Stomach (tissue), 9 donors: Measurements from ENCODE around the gene TENM3. TPM values are rescaled to one million over a fixed set of nuclear protein-coding genes. Genes with fewer than 3 reads are reported as not detected.
A peak's percentile ranks its signal among the peaks of the same experiment; 100 is the strongest.

Experiments used
- DNase-seq, 2 donors: peaks; one replicate each; pipeline versions ENCODE4 v3.0.0 to v3.0.0-alpha.2; 2013 to 2019
- H3K27ac ChIP-seq, 5 donors: fragments of 200-600 bp in 4 of 5; sonication (generic) in 4 of 5; one replicate each; pipeline ENCODE4 v1.5.1; 2013 to 2019; ENCODE audit warnings: mild to moderate bottlenecking in 1 of 5, moderate library complexity in 1 of 5
- H3K27me3 ChIP-seq, 3 donors: fragments of 200-600 bp; sonication (generic); one replicate each; pipeline ENCODE4 v1.5.1; 2017 to 2019; ENCODE audit warnings: mixed run types in 1 of 3
- H3K36me3 ChIP-seq, 4 donors: fragments of 200-600 bp; sonication (generic); 1 replicate in 3 of 4; 2 replicates in 1 of 4; pipeline ENCODE4 v1.5.1; 2016 to 2019
- H3K4me1 ChIP-seq, 4 donors: fragments of 200-600 bp; sonication (generic); one replicate each; pipeline ENCODE4 v1.5.1; 2016 to 2019
- H3K4me3 ChIP-seq, 4 donors: fragments of 200-600 bp; sonication (generic) in 3 of 4; one replicate each; pipeline ENCODE4 v1.5.1; 2016 to 2019; ENCODE audit warnings: mild to moderate bottlenecking in 1 of 4
- H3K9me3 ChIP-seq, 4 donors: fragments of 200-600 bp; sonication (generic); one replicate each; pipeline ENCODE4 v1.5.1; 2016 to 2019
- EP300 ChIP-seq: sonication (generic); formaldehyde crosslinking; IDR thresholded peaks from one replicate; pipeline ENCODE4 v1.6.1; 2017; ENCODE audit warnings: antibody characterized with exemption
- POLR2A ChIP-seq, 4 donors: fragments of 450-650 bp; IDR thresholded peaks; one replicate each; pipeline ENCODE4 v1.6.1; 2016; ENCODE audit warnings: antibody characterized with exemption in 4 of 4, control low read depth in 2 of 4, mild to moderate bottlenecking in 1 of 4, moderate library complexity in 1 of 4
- POLR2AphosphoS5 ChIP-seq, 3 donors: sonication (generic); formaldehyde crosslinking; IDR thresholded peaks; one replicate each; pipeline ENCODE4 v1.6.1; 2016; ENCODE audit warnings: antibody characterized with exemption in 3 of 3
- WGBS, 5 donors: extraction: QIAGEN DNeasy Blood & Tissue Kit in 3 of 5; methylation state at CpG; one replicate each; pipeline versions ENCODE4 v1.1.5 to v1.1.7; 2013 to 2018; 5-methylcytosine and 5-hydroxymethylcytosine counted together
- intact Hi-C: fragments of 100-400 bp; cut with DNase I; formaldehyde crosslinking; loops from one replicate; pipeline ENCODE4 v1.15.1; 2023; ENCODE audit warnings: low total_unique reads
- polyA plus RNA-seq, 3 donors: library from polyadenylated mRNA; stranded (reverse); fragments of 200-250 nt; gene quantifications; one replicate each; pipeline ENCODE4 v1.2.3, GENCODE V29; 2013
- total RNA-seq, 5 donors: library from RNA; depleted of rRNA; stranded (reverse); fragments of >200 nt; gene quantifications; one replicate each; pipeline versions ENCODE4 v1.1.0 to v1.2.3, GENCODE V29; 2014 to 2016
- TF ChIP-seq, protein P1 (sequence below), 7 experiments: fragments of 450-650 bp in 4 of 7; fragments of 200-600 bp in 3 of 7; sonication (generic) in 3 of 7; IDR thresholded peaks; one replicate each; pipeline ENCODE4 v1.5.1; 2016 to 2019; ENCODE audit warnings: antibody characterized with exemption in 7 of 7, control low read depth in 2 of 7, mild to moderate bottlenecking in 1 of 7
- donor health status: healthy with polysubstance abuse.
- donor health status: Bipolar disorder and iron deficiency.
- donor health status: healthy.

The TENM3 gene
- total and polyA plus RNA-seq, 8 donors, result under 0.01 to 8.3 (median 0.44) TPM

DNA sequence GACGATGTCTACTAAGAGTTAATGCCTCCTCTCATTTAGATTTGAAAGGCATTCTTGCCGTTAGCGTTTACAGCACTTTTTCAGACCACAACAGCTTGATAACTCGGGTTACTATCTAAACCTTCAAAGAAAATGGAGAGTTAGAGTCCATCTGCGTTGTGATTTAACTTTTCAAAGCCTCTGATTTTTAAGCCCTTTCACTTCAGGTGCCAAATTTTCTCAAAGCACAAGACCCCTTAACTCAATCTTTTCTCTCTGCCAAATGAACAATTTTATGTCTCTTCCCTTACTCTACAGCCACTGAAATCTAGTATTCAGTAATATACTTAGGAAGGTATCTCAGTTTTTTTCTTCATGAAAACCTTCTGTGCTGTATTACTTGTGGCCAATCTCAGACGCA is 310.5 kb downstream of the TENM3 start:
- H3K27ac ChIP-seq, result no peak overlapping the region
- H3K4me3 ChIP-seq, result peak overlapping the region in 3 of 4 donors; percentile 1 to 18 (median 9)
- no peak for DNase-seq
- intact Hi-C loops, result no loop called here
- no peaks in the 10 kb centered on the region for H3K27me3 ChIP-seq
- TF ChIP-seq EP300, result no peak
- TF ChIP-seq POLR2A (IDR thresholded peaks at IDR 0.05), result no peak
- TF ChIP-seq, protein P1, sequence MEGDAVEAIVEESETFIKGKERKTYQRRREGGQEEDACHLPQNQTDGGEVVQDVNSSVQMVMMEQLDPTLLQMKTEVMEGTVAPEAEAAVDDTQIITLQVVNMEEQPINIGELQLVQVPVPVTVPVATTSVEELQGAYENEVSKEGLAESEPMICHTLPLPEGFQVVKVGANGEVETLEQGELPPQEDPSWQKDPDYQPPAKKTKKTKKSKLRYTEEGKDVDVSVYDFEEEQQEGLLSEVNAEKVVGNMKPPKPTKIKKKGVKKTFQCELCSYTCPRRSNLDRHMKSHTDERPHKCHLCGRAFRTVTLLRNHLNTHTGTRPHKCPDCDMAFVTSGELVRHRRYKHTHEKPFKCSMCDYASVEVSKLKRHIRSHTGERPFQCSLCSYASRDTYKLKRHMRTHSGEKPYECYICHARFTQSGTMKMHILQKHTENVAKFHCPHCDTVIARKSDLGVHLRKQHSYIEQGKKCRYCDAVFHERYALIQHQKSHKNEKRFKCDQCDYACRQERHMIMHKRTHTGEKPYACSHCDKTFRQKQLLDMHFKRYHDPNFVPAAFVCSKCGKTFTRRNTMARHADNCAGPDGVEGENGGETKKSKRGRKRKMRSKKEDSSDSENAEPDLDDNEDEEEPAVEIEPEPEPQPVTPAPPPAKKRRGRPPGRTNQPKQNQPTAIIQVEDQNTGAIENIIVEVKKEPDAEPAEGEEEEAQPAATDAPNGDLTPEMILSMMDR (IDR thresholded peaks at IDR 0.05), result no peak
- TF ChIP-seq POLR2AphosphoS5 (IDR thresholded peaks at IDR 0.05), result no peak
- peaks cover 0 to 8% (median 2%) of the 10 kb centered on the region in 4 donors for H3K4me1 ChIP-seq
- 21 to 31% (median 28%) methylated on average over 6 of the region's 6 CpGs for WGBS, 5 donors
- H3K36me3 ChIP-seq, result no peaks in the 10 kb centered on the region
- no peaks in the 10 kb centered on the region for H3K9me3 ChIP-seq

DNA sequence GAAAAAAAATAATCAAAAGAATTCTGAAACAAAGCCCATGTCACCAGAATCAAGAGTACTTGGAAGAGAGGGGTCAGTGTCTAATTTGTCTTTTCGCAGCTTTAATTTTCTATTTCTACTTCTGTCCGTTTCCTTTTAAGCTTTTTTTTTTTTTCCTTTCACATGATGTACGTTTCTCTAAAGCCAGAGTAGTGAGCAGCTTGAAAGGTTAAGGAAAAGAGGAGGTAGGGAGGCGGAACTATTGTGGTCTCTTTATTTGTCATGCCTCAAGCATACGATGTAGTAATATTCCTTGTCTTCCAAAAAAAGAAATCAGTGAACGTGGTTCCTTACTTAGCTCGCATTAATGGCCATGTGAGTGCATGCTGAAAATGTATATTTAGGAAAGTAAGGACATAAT is 311.5 kb downstream of the TENM3 start:
- Histone ChIP-seq H3K4me1 (peaks cover 0 to 8% (median 2%) of the 10 kb centered on the region in 4 donors), H3K9me3 (no peaks in the 10 kb centered on the region), H3K36me3 (no peaks in the 10 kb centered on the region), H3K27me3 (no peaks in the 10 kb centered on the region), H3K4me3 (peak overlapping the region in 1 of 4 donors; percentile 6), H3K27ac (no peak overlapping the region)
- intact Hi-C loops, result no loop called here
- 59 to 68% (median 61%) methylated on average over 7 of the region's 7 CpGs for WGBS, 5 donors
- TF ChIP-seq POLR2A (IDR thresholded peaks at IDR 0.05), result no peak
- no peak for DNase-seq

DNA sequence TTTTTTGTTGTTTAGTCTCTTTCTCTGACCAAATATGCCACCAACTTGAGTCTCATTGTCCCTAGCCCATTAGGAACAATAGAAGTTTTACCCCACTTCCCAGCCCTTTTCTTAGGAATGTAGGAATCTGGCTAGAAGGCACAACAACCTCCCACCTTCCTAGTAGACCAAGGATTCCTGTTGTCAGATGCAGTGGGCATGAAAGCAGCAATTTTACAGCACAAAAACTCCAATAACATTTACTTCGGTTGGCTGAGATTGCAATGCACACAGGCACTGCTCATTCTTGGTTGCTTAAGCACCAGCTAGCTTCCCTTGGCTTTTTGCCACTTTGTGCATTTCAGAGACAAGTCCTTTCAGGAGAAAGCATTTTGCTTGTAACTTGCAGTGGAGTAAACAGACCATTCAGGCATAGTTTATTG is 312.8 kb downstream of the TENM3 start:
- no peak overlapping the region for H3K27ac ChIP-seq
- no peaks in the 10 kb centered on the region for H3K36me3 ChIP-seq
- H3K27me3 ChIP-seq, result no peaks in the 10 kb centered on the region
- intact Hi-C loops, result no loop called here
- peak in 1 of 2 donors; percentile 74 for DNase-seq
- H3K4me3 ChIP-seq, result no peak overlapping the region
- no peaks in the 10 kb centered on the region for H3K9me3 ChIP-seq
- whole genome bisulfite sequencing, 5 donors, result 38 to 85% (median 53%) methylated on average over 1 of the region's 1 CpG
- peaks cover 0 to 8% (median 2%) of the 10 kb centered on the region in 4 donors for H3K4me1 ChIP-seq
- TF ChIP-seq, protein P1 (IDR thresholded peaks at IDR 0.05), result no peak
- TF ChIP-seq EP300 (no peak), POLR2AphosphoS5 (IDR thresholded peaks at IDR 0.05) (no peak), POLR2A (IDR thresholded peaks at IDR 0.05) (no peak)

DNA sequence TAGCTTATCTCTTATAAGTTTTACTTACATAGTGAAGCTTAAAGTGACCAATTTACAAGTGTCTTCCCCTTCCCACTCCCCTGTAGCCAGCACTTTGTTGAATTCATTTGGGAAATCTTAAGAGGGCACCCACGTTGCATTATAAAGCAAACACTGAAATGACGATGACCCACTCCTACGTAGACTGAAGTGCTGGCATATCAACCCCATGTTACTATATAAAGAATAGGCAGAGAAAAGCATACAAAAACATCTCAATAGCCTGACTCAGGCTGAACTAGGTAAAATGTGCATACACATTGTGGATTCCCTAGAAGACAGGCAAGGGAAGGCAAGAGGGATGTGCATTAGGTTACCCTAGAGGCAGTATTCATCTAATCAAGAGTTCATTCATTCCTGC is 313.4 kb downstream of the TENM3 start:
- DNase-seq, result peak in 1 of 2 donors; percentile 15
- Histone ChIP-seq H3K36me3 (no peaks in the 10 kb centered on the region), H3K27me3 (no peaks in the 10 kb centered on the region), H3K4me1 (peaks cover 0 to 8% (median 2%) of the 10 kb centered on the region in 4 donors), H3K4me3 (no peak overlapping the region), H3K9me3 (no peaks in the 10 kb centered on the region), H3K27ac (no peak overlapping the region)
- intact Hi-C loops, result no loop called here
- 34 to 59% (median 49%) methylated on average over 3 of the region's 3 CpGs for WGBS, 5 donors
- TF ChIP-seq EP300 (no peak), POLR2A (IDR thresholded peaks at IDR 0.05) (no peak), POLR2AphosphoS5 (IDR thresholded peaks at IDR 0.05) (no peak)
- TF ChIP-seq, protein P1 (IDR thresholded peaks at IDR 0.05), result no peak

DNA sequence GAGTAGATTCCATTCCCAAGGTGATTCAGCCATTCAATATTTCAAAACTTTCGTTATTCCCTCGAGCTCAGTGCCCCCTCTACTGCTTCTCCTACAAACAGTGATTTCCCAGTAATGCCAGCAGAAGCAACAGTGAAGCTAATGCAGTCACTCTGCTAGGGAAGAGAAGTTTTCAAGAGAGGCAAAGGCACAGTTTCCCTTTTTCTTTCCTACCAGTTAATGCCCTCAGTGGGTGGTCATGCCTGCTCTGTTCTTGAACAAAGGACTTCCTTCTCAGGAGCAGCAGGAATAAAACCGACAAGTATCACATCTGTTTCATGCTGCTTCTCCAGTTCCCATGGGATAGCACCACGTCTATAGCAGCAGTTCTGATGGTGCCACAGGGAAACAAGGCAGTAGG is 317.2 kb downstream of the TENM3 start:
- no peak overlapping the region for H3K4me3 ChIP-seq
- H3K9me3 ChIP-seq, result no peaks in the 10 kb centered on the region
- H3K36me3 ChIP-seq, result no peaks in the 10 kb centered on the region
- intact Hi-C loops, result no loop called here
- 29 to 59% (median 47%) methylated on average over 4 of the region's 4 CpGs for WGBS, 5 donors
- peak in 1 of 2 donors; percentile 20 for DNase-seq
- H3K4me1 ChIP-seq, result peaks cover 0 to 8% (median 2%) of the 10 kb centered on the region in 4 donors
- H3K27me3 ChIP-seq, result no peaks in the 10 kb centered on the region
- TF ChIP-seq POLR2A (IDR thresholded peaks at IDR 0.05) (no peak), POLR2AphosphoS5 (IDR thresholded peaks at IDR 0.05) (no peak), EP300 (no peak)
- TF ChIP-seq, protein P1 (IDR thresholded peaks at IDR 0.05), result no peak
- H3K27ac ChIP-seq, result no peak overlapping the region
